ENCODE data around the gene PUS10.
A peak's percentile ranks its signal among the peaks of the same experiment; 100 is the strongest.

The PUS10 gene

DNA sequence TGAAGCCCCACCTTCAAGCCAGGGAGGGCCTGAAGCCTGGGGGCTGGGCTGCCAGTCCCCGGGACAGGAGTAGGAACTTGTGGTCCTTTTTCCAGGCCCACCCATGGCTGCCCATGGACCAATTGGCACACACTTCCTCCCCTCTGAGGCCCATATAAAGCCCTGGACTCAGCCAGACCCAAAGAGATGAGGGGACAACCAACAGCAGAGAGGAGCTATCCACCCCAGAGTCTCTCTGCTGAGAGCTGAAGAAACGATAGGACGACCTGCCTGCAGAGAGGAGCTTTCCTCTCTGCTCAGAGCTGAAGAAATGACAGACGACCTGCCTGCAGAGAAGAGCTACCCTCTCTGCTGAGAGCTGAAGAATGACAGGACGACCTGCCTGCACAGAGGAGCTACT lies 44.4 kb downstream of the PUS10 start:
- H3K4me1 Mint-ChIP-seq = peaks cover 15 to 32% of the 10 kb centered on the region in 2 donors
- H3K4me3 Mint-ChIP-seq = no peak overlapping the region
- H3K9me3 Mint-ChIP-seq = no peaks in the 10 kb centered on the region
- no peaks in the 10 kb centered on the region for H3K27me3 Mint-ChIP-seq
- no peak for ATAC-seq (replicated peaks)
- H3K36me3 Mint-ChIP-seq = peaks cover 4 to 24% of the 10 kb centered on the region in 2 donors
- DNase-seq = no peak
- H3K27ac Mint-ChIP-seq = peak overlapping the region; percentile 42

DNA sequence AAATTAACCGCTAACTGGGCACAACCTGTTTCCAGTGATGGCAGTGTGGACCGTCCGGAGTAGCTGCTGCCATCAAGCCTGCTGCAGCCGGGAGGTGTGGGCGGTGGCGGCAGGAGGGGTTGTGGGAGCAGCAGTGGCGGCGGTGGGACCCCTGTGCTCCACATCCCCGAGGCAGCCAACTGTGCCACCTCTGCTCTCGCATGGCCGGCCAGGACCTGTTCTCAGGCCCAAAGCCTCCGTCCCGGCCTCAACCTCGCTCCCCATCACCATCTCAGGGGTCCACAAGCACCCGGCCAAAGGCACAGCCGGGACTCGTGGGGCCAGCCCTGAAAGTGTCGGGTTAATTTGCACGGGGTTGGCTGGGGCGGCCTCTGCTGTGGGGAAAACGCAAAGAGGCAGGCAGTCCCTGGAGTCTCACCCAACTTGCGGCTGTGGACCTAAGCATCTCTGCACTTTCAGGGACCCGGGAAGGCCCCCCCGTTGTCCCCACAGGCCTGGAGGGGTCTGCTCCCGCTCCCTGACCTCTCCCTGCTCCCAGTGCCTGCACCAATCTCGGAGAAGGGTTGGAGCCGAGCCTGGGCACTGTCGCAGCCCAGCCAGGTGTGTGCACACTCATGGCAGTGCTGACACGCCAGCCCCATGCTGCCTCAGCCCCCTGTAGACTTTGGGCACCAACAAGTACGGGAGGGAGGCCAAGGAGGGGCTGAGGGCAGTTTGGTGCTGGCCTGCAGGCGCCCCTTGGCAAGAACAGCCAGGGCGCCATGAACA lies 45.0 kb downstream of the PUS10 start:
- H3K9me3 Mint-ChIP-seq = no peaks in the 10 kb centered on the region
- H3K27ac Mint-ChIP-seq = no peak overlapping the region
- H3K27me3 Mint-ChIP-seq = no peaks in the 10 kb centered on the region
- no peak for ATAC-seq (replicated peaks)
- H3K4me3 Mint-ChIP-seq = no peak overlapping the region
- H3K4me1 Mint-ChIP-seq = peaks cover 14 to 36% of the 10 kb centered on the region in 2 donors
- peaks cover 4 to 24% of the 10 kb centered on the region in 2 donors for H3K36me3 Mint-ChIP-seq
- no peak for DNase-seq

DNA sequence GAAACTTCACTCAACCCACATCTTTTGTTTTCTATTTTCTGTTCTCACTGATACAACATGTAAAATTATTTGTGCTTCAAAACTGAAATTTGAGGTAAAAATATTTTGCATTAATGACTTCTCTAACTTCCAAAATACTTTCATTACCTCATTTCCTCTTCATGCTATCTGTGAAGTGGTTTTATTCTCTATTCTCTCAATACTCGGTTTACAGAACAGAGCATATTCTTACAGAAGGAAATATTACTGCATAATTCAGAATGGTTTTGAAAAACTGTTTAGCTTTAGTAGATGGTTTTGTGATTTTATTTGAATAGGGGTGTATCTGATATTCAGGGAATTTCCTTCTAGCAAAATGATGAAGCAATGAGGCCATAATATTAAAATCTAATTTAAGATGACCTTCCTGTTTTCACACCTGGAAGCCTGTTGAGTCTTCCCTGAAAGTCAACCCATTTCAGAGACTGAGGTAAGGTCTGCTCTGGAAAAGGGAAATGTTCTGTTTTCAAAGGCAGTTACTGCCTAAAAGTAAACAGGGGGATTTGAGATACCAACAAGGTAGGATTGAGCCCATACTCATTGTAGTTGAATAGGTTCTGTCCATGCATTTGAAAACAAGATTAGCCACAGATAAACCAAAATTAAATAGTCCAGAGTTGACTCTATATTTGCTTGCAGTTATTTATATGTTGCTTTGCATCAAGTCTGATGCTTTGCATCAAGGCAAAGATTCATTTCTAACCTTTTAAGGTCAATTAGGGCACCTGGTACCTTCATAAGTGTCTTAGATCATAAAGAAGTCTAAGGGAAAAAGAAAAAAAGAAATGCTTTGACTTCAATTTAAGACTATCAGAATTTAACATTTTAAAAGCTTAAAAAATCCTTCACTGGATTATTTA lies 51.3 kb downstream of the PUS10 start:
- peaks cover 7 to 11% of the 10 kb centered on the region in 2 donors for H3K36me3 Mint-ChIP-seq
- ATAC-seq (replicated peaks) (peak; percentile 40 to 48), DNase-seq (no peak)
- H3K4me3 Mint-ChIP-seq = peak overlapping the region; percentile 28 to 36
- H3K9me3 Mint-ChIP-seq = no peaks in the 10 kb centered on the region
- no peaks in the 10 kb centered on the region for H3K27me3 Mint-ChIP-seq
- H3K4me1 Mint-ChIP-seq = peaks cover 7 to 37% of the 10 kb centered on the region in 2 donors
- H3K27ac Mint-ChIP-seq = peak overlapping the region; percentile 44

- H3K27ac Mint-ChIP-seq = no peak overlapping the region
- H3K4me3 Mint-ChIP-seq = no peak overlapping the region
- H3K27me3 Mint-ChIP-seq = no peaks in the 10 kb centered on the region
- ATAC-seq (replicated peaks) (no peak), DNase-seq (no peak)
- H3K4me1 Mint-ChIP-seq = peaks cover 7 to 37% of the 10 kb centered on the region in 2 donors
- peaks cover 7 to 11% of the 10 kb centered on the region in 2 donors for H3K36me3 Mint-ChIP-seq
- H3K9me3 Mint-ChIP-seq = no peaks in the 10 kb centered on the region
These were observed 52.6 kb downstream of the PUS10 start for GRCh38 chr2:60965499-60965785.

DNA sequence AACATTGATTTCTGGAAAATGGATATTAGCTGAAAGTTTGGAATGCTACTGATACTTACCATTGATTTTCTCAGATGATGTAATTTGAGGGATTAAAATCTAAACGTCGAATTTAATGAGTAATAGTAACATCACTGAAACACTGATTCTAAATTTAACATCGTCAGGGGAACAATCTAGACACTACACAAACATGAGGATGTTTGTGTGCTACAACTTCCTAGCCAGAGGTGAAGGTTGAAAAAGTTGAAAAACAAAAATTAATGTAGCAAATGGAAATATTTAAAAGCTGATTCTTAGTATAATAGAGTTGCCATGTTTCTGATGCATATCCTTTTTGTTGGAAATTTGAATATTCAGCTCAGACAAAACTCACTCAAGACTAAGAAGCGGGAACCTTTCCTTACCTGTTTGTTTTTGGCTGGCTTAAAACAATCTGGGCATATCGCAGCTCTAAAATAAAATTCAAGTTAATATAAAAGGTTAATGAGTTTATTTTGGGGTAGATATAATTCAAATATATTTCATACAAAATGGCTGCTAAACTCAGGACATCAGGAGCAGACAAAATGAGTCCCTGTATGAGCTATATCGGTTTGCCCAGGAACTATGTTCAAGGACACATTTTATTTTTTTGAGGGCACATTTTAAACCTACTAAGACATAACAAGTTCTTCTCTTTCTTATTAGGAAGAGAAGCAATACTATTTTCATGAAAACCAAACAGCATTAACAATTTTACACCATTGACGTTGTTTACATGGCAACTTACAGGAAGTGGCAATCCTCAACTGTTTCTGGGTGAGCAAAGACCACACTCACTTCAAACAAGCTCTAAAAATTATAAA lies 53.2 kb downstream of the PUS10 start:
- no peaks in the 10 kb centered on the region for H3K27me3 Mint-ChIP-seq
- no peak for DNase-seq
- no peaks in the 10 kb centered on the region for H3K9me3 Mint-ChIP-seq
- H3K4me1 Mint-ChIP-seq = peaks cover 7 to 34% of the 10 kb centered on the region in 2 donors
- peak overlapping the region; percentile 42 for H3K27ac Mint-ChIP-seq
- no peak overlapping the region for H3K4me3 Mint-ChIP-seq
- H3K36me3 Mint-ChIP-seq = peaks cover 7 to 11% of the 10 kb centered on the region in 2 donors
- ATAC-seq (replicated peaks) = no peak

GRCh38 chr2:60963190-60963589 lies 54.9 kb downstream of the PUS10 start:
- Mint-ChIP-seq H3K27me3 (no peaks in the 10 kb centered on the region), H3K9me3 (no peaks in the 10 kb centered on the region), H3K4me3 (no peak overlapping the region), H3K36me3 (peaks cover 9 to 24% of the 10 kb centered on the region in 2 donors), H3K27ac (no peak overlapping the region), H3K4me1 (peaks cover 7 to 24% of the 10 kb centered on the region in 2 donors)
- DNase-seq = no peak
- no peak for ATAC-seq (replicated peaks)

DNA sequence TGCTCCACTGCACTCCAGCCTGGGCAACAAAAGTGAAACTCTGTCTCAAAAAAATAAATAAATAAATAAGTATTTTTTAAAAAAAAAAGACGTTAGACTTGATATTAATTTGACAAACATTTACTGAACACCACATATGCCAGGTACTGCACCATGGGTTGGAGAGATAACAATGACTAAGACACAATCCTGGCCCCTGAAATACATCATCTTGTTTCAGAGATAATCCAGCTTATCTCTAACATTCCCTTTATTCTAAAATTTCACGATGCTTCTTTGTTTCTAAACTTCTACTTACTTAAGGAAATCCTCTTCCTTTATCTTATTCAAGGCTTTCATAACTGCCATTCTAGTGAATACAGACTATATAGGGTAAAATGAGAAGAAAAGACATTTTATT lies 55.5 kb downstream of the PUS10 start:
- ATAC-seq (replicated peaks) (no peak), DNase-seq (no peak)
- H3K36me3 Mint-ChIP-seq = peaks cover 12 to 27% of the 10 kb centered on the region in 2 donors
- H3K4me1 Mint-ChIP-seq = peaks cover 6 to 18% of the 10 kb centered on the region in 2 donors
- no peaks in the 10 kb centered on the region for H3K27me3 Mint-ChIP-seq
- H3K27ac Mint-ChIP-seq = no peak overlapping the region
- H3K9me3 Mint-ChIP-seq = no peaks in the 10 kb centered on the region
- H3K4me3 Mint-ChIP-seq = no peak overlapping the region

DNA sequence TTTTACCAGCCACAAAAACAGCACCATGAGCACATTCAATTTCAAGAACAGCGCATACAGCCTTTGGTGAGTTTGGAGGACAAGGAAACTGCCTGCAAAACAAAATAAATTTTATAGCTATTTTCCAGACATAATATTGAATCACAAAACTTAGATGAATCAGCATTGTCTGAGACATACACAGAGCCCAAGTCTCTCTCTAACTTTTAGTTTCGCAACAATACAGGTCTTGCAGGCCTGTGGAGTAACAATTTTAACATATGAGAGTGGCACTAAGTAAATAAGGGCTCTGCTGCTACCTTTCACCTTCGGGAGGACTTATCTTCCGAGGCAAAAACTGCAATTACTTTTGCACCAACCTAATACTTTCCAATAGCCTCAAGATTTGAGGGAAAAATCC lies 56.6 kb downstream of the PUS10 start:
- H3K27ac Mint-ChIP-seq = no peak overlapping the region
- no peak for ATAC-seq (replicated peaks)
- H3K36me3 Mint-ChIP-seq = peaks cover 18 to 31% of the 10 kb centered on the region in 2 donors
- no peak overlapping the region for H3K4me3 Mint-ChIP-seq
- no peaks in the 10 kb centered on the region for H3K9me3 Mint-ChIP-seq
- H3K4me1 Mint-ChIP-seq = peaks cover 4 to 10% of the 10 kb centered on the region in 2 donors
- DNase-seq = no peak
- H3K27me3 Mint-ChIP-seq = no peaks in the 10 kb centered on the region

- no peaks in the 10 kb centered on the region for H3K9me3 Mint-ChIP-seq
These were observed 57.3 kb downstream of the PUS10 start for GRCh38 chr2:60960706-60961105.

DNA sequence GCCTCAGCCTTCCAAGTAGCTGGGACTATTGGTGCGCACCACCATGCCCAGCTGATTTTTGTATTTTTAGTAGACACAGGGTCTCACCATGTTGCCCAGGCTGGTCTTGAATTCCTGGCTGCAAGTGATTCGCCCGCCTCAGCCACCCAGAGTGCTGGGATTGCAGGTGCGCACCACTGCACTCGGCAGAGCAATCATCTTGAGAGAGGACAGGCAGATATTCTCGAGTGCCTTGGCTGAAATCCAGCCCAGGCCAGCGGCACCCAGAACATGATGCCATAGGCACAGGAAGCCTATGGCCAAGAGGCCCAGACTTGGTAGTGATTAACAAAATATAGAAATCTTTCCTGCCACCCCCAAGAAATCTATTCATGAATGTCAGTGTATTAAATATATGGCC lies 58.6 kb downstream of the PUS10 start:
- Mint-ChIP-seq H3K27ac (peak overlapping the region; percentile 79), H3K4me3 (no peak overlapping the region), H3K4me1 (peaks cover 2 to 5% of the 10 kb centered on the region in 2 donors), H3K36me3 (peaks cover 23 to 38% of the 10 kb centered on the region in 2 donors), H3K27me3 (no peaks in the 10 kb centered on the region), H3K9me3 (no peaks in the 10 kb centered on the region)
- ATAC-seq (replicated peaks) = no peak
- no peak for DNase-seq

More at GRCh38 chr2:60960706-60961105, 57.3 kb downstream of the PUS10 start:
- no peak overlapping the region for H3K27ac Mint-ChIP-seq
- H3K4me1 Mint-ChIP-seq = peaks cover 2 to 5% of the 10 kb centered on the region in 2 donors
- no peak overlapping the region for H3K4me3 Mint-ChIP-seq
- no peaks in the 10 kb centered on the region for H3K27me3 Mint-ChIP-seq
- ATAC-seq (replicated peaks) (no peak), DNase-seq (no peak)
- H3K36me3 Mint-ChIP-seq = peaks cover 22 to 39% of the 10 kb centered on the region in 2 donors

GRCh38 chr2:60958800-60959199 lies 59.3 kb downstream of the PUS10 start:
- H3K4me1 Mint-ChIP-seq = peaks cover 3 to 4% of the 10 kb centered on the region in 2 donors

GRCh38 chr2:60958361-60958760 lies 59.7 kb downstream of the PUS10 start:
- Mint-ChIP-seq H3K9me3 (no peaks in the 10 kb centered on the region), H3K4me3 (no peak overlapping the region), H3K36me3 (peaks cover 27 to 42% of the 10 kb centered on the region in 2 donors), H3K27ac (no peak overlapping the region), H3K27me3 (no peaks in the 10 kb centered on the region), H3K4me1 (peaks cover 3 to 9% of the 10 kb centered on the region in 2 donors)
- no peak for DNase-seq
- ATAC-seq (replicated peaks) = no peak

More at GRCh38 chr2:60958800-60959199, 59.3 kb downstream of the PUS10 start:
- DNase-seq = no peak
- Mint-ChIP-seq H3K27me3 (no peaks in the 10 kb centered on the region), H3K9me3 (no peaks in the 10 kb centered on the region), H3K36me3 (peaks cover 23 to 38% of the 10 kb centered on the region in 2 donors), H3K27ac (peak overlapping the region; percentile 79), H3K4me3 (no peak overlapping the region)
- no peak for ATAC-seq (replicated peaks)

GRCh38 chr2:60957643-60958042 lies 60.4 kb downstream of the PUS10 start:
- peak; percentile 25 to 41 for ATAC-seq (replicated peaks)
- no peak for DNase-seq
- H3K9me3 Mint-ChIP-seq = no peaks in the 10 kb centered on the region
- H3K4me1 Mint-ChIP-seq = peaks cover 3 to 12% of the 10 kb centered on the region in 2 donors
- peak overlapping the region; percentile 67 for H3K27ac Mint-ChIP-seq
- H3K36me3 Mint-ChIP-seq = peaks cover 32 to 46% of the 10 kb centered on the region in 2 donors
- H3K4me3 Mint-ChIP-seq = peak overlapping the region in 1 of 2 donors; percentile 11
- no peaks in the 10 kb centered on the region for H3K27me3 Mint-ChIP-seq

- Mint-ChIP-seq H3K27me3 (no peaks in the 10 kb centered on the region), H3K27ac (peak overlapping the region; percentile 70), H3K4me1 (peaks cover 3 to 12% of the 10 kb centered on the region in 2 donors), H3K4me3 (peak overlapping the region in 1 of 2 donors; percentile 11), H3K36me3 (peaks cover 32 to 47% of the 10 kb centered on the region in 2 donors), H3K9me3 (no peaks in the 10 kb centered on the region)
- no peak for DNase-seq
- ATAC-seq (replicated peaks) = peak; percentile 17 to 24
These were observed 60.8 kb downstream of the PUS10 start for GRCh38 chr2:60957224-60957623.

Measured in stimulated activated naive B cell treated with anti-CD40 and anti-IgM and Interleukin-4, amounts not matched to agents 10 μg/mL and 1 μg/mL and 100 μg/mL, for 72 hours (primary cell).